Astrocyte (in vitro differentiated cells and primary cell): ENCODE data around the gene BCL2L14. TPM values are rescaled to one million over a fixed set of nuclear protein-coding genes. Genes with fewer than 3 reads are reported as not detected.

Experiments used
- DNase-seq: peaks from one replicate; pipeline ENCODE4 v3.0.0-alpha.2; 2010; ENCODE audit warnings: low read depth
- FAIRE-seq: peaks from 2 replicates; lab custom pipeline; 2011; peaks lifted over from hg19 to GRCh38; lab: Jason Lieb, UNC
- H2AFZ ChIP-seq: 2 replicates; pipeline ENCODE4 v1.6.0; 2012; ENCODE audit warnings: low read depth, low read length, inconsistent platforms
- H3K27ac ChIP-seq: 2 replicates; pipeline ENCODE4 v1.5.1; 2011; ENCODE audit warnings: low read depth, low read length, inconsistent platforms
- H3K27me3 ChIP-seq: 2 replicates; pipeline ENCODE4 v1.6.0; 2011; ENCODE audit warnings: low read length, inconsistent platforms; ENCODE audit not compliant: insufficient read depth
- H3K36me3 ChIP-seq: 2 replicates; pipeline ENCODE4 v1.5.1; 2011; ENCODE audit warnings: low read length, inconsistent platforms; ENCODE audit not compliant: insufficient read depth
- H3K4me1 ChIP-seq: 2 replicates; pipeline ENCODE4 v1.5.1; 2011; ENCODE audit warnings: low read length, inconsistent platforms; ENCODE audit not compliant: insufficient read depth
- H3K4me2 ChIP-seq: 2 replicates; pipeline ENCODE4 v1.6.0; 2012; ENCODE audit warnings: low read length, inconsistent platforms
- H3K4me3 ChIP-seq: 2 replicates; pipeline ENCODE4 v1.5.1; 2011; ENCODE audit warnings: low read depth, mild to moderate bottlenecking, low read length, inconsistent platforms; ENCODE audit not compliant: insufficient read depth
- H3K79me2 ChIP-seq: 2 replicates; pipeline ENCODE4 v1.6.0; 2012; ENCODE audit warnings: mild to moderate bottlenecking, low read length, inconsistent platforms; ENCODE audit not compliant: insufficient read depth
- H3K9ac ChIP-seq: 2 replicates; pipeline ENCODE4 v1.6.0; 2012; ENCODE audit warnings: mild to moderate bottlenecking, low read length, inconsistent platforms
- H3K9me3 ChIP-seq: 2 replicates; pipeline ENCODE4 v1.5.1; 2012; ENCODE audit warnings: low read depth, mild to moderate bottlenecking, low read length, inconsistent platforms; ENCODE audit not compliant: insufficient read depth
- H4K20me1 ChIP-seq: 2 replicates; pipeline ENCODE4 v1.6.0; 2012; ENCODE audit warnings: low read length, inconsistent platforms; ENCODE audit not compliant: insufficient read depth
- H3K27ac Mint-ChIP-seq: one replicate; pipeline ENCODE4 v1.8.0; 2021; ENCODE audit warnings: mild to moderate bottlenecking, mixed read lengths; ENCODE audit not compliant: unreplicated experiment
- H3K27me3 Mint-ChIP-seq: one replicate; pipeline ENCODE4 v1.8.0; 2021; ENCODE audit warnings: low read depth, mixed read lengths; ENCODE audit not compliant: unreplicated experiment
- H3K36me3 Mint-ChIP-seq: one replicate; pipeline ENCODE4 v1.8.0; 2021; ENCODE audit warnings: low read depth, mixed read lengths; ENCODE audit not compliant: unreplicated experiment
- H3K4me1 Mint-ChIP-seq: one replicate; pipeline ENCODE4 v1.8.0; 2021; ENCODE audit warnings: low read depth, mixed read lengths; ENCODE audit not compliant: unreplicated experiment
- H3K4me3 Mint-ChIP-seq: one replicate; pipeline ENCODE4 v1.8.0; 2021; ENCODE audit warnings: mild to moderate bottlenecking, moderate library complexity, mixed read lengths; ENCODE audit not compliant: unreplicated experiment
- H3K9me3 Mint-ChIP-seq: one replicate; pipeline ENCODE4 v1.8.0; 2021; ENCODE audit warnings: mild to moderate bottlenecking, mixed read lengths; ENCODE audit not compliant: unreplicated experiment
- EZH2 ChIP-seq: IDR thresholded peaks from 2 replicates; pipeline ENCODE4 v1.6.1; 2012; ENCODE audit warnings: mild to moderate bottlenecking, low read length, inconsistent platforms; ENCODE audit not compliant: insufficient read depth
- total RNA-seq: library from RNA; stranded (reverse); gene quantifications from 2 replicates; pipeline ENCODE4 v1.2.1, GENCODE V29; 2021
- TF ChIP-seq, protein P1 (sequence below): IDR thresholded peaks from 2 replicates; pipeline ENCODE4 v1.5.1; 2011; ENCODE audit warnings: low read depth, mild to moderate bottlenecking, inconsistent platforms, low read length, moderate library complexity; ENCODE audit not compliant: insufficient read depth

BCL2L14 gene
- total RNA-seq, 1 donor from 2014 or later, result not detected

GRCh38 chr12:12046401-12046800 is 24.3 kb upstream of the BCL2L14 start:
- no peaks in the 10 kb centered on the region for H4K20me1 ChIP-seq
- no peaks in the 10 kb centered on the region for H3K4me1 ChIP-seq
- no peaks in the 10 kb centered on the region for H3K36me3 ChIP-seq
- H3K79me2 ChIP-seq, result no peaks in the 10 kb centered on the region
- no peak for FAIRE-seq
- Mint-ChIP-seq H3K36me3 (no peaks in the 10 kb centered on the region), H3K27ac (no peak overlapping the region), H3K4me3 (no peak overlapping the region), H3K9me3 (no peaks in the 10 kb centered on the region), H3K27me3 (no peaks in the 10 kb centered on the region), H3K4me1 (no peaks in the 10 kb centered on the region)
- TF ChIP-seq, protein P1, sequence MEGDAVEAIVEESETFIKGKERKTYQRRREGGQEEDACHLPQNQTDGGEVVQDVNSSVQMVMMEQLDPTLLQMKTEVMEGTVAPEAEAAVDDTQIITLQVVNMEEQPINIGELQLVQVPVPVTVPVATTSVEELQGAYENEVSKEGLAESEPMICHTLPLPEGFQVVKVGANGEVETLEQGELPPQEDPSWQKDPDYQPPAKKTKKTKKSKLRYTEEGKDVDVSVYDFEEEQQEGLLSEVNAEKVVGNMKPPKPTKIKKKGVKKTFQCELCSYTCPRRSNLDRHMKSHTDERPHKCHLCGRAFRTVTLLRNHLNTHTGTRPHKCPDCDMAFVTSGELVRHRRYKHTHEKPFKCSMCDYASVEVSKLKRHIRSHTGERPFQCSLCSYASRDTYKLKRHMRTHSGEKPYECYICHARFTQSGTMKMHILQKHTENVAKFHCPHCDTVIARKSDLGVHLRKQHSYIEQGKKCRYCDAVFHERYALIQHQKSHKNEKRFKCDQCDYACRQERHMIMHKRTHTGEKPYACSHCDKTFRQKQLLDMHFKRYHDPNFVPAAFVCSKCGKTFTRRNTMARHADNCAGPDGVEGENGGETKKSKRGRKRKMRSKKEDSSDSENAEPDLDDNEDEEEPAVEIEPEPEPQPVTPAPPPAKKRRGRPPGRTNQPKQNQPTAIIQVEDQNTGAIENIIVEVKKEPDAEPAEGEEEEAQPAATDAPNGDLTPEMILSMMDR, result no peak
- TF ChIP-seq EZH2, result no peak
- H3K9ac ChIP-seq, result no peak overlapping the region
- H3K27me3 ChIP-seq, result peaks cover 2% of the 10 kb centered on the region
- no peak overlapping the region for H3K4me2 ChIP-seq
- DNase-seq, result no peak
- no peak overlapping the region for H3K27ac ChIP-seq
- no peak overlapping the region for H2AFZ ChIP-seq
- H3K9me3 ChIP-seq, result no peaks in the 10 kb centered on the region
- H3K4me3 ChIP-seq, result no peak overlapping the region

DNA sequence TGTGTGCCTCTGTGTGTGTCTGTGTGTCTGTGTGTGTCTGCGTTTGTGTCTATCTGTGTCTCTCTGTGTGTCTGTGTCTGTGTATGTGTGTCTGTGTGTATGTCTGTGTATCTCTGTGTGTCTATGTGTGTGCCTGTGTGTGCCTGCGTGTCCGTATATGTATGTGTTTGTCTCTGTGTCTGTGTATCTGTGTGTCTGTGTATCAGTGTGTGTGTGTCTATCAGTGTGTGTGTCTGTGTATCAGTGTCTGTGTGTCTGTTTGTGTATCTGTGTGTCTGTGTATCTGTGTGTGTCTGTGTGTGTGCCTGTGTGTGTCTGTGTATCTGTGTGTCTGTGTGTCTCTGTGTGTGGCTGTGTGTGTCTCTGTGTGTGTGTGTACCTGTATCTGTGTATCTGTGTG is 23.1 kb upstream of the BCL2L14 start:
- peaks cover 3% of the 10 kb centered on the region for H3K9me3 Mint-ChIP-seq
- Histone ChIP-seq H3K9me3 (no peaks in the 10 kb centered on the region), H3K4me2 (no peak overlapping the region), H3K4me3 (no peak overlapping the region), H3K36me3 (no peaks in the 10 kb centered on the region), H3K4me1 (no peaks in the 10 kb centered on the region), H3K79me2 (no peaks in the 10 kb centered on the region), H3K27ac (no peak overlapping the region), H2AFZ (peak overlapping the region; percentile 1), H3K9ac (no peak overlapping the region), H4K20me1 (no peaks in the 10 kb centered on the region), H3K27me3 (peaks cover 2% of the 10 kb centered on the region)
- H3K27ac Mint-ChIP-seq, result no peak overlapping the region
- H3K4me3 Mint-ChIP-seq, result no peak overlapping the region
- H3K4me1 Mint-ChIP-seq, result no peaks in the 10 kb centered on the region
- TF ChIP-seq, protein P1, result no peak
- TF ChIP-seq EZH2, result no peak
- no peaks in the 10 kb centered on the region for H3K27me3 Mint-ChIP-seq
- DNase-seq (no peak), FAIRE-seq (no peak)
- no peaks in the 10 kb centered on the region for H3K36me3 Mint-ChIP-seq

DNA sequence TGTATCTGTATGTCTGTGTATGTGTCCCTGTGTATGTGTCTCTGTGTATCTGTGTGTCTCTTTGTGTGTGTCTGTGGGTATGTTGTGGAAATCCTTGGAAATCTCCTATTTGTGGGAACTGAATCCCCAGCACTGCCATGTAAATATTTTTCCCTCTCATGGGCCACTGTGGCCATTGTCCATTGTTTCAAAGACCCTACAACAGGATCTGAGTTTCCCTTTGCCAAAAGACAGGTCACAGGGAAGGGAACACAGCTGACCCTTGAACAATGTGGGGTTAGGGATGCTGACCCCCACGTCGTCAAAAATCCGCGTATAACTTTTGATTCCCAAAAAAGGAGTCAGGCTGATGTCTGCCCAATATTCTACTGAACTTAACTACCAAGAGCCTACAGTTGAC is 22.5 kb upstream of the BCL2L14 start:
- H3K27me3 ChIP-seq, result peaks cover 2% of the 10 kb centered on the region
- no peaks in the 10 kb centered on the region for H3K9me3 ChIP-seq
- no peaks in the 10 kb centered on the region for H3K36me3 Mint-ChIP-seq
- no peak overlapping the region for H2AFZ ChIP-seq
- H3K4me1 Mint-ChIP-seq, result no peaks in the 10 kb centered on the region
- H3K4me1 ChIP-seq, result no peaks in the 10 kb centered on the region
- FAIRE-seq (no peak), DNase-seq (no peak)
- no peak overlapping the region for H3K4me3 Mint-ChIP-seq
- H3K9me3 Mint-ChIP-seq, result peaks cover 3% of the 10 kb centered on the region
- H3K4me3 ChIP-seq, result no peak overlapping the region
- H3K27ac Mint-ChIP-seq, result no peak overlapping the region
- H3K27me3 Mint-ChIP-seq, result no peaks in the 10 kb centered on the region
- H3K79me2 ChIP-seq, result no peaks in the 10 kb centered on the region
- no peak overlapping the region for H3K27ac ChIP-seq
- TF ChIP-seq, protein P1, result no peak
- no peak for TF ChIP-seq EZH2
- no peak overlapping the region for H3K4me2 ChIP-seq
- no peaks in the 10 kb centered on the region for H4K20me1 ChIP-seq
- no peak overlapping the region for H3K9ac ChIP-seq
- H3K36me3 ChIP-seq, result no peaks in the 10 kb centered on the region
